ENCODE data around the gene CLDN11. TPM values are rescaled to one million over a fixed set of nuclear protein-coding genes. Genes with fewer than 3 reads are reported as not detected.

CLDN11 gene
- total and polyA plus RNA-seq, 4 donors: 0.28 to 3.3 (median 1.9) TPM

- H3K27me3 ChIP-seq (ENCODE audit: control insufficient read depth in 4 of 4, insufficient read depth in 4 of 4, low read length in 3 of 4): peaks cover 0 to 3% (median 0%) of the 10 kb centered on the region in 4 donors
- no peak overlapping the region for H3K27ac ChIP-seq (ENCODE audit: low read depth in 1 of 2, low read length in 2 of 2)
- no peaks in the 10 kb centered on the region for H3K36me3 ChIP-seq (ENCODE audit: control insufficient read depth in 4 of 4, insufficient read depth in 3 of 4, low read depth in 1 of 4, low read length in 3 of 4)
- TF ChIP-seq HNF4A (conservative IDR thresholded peaks at IDR 0.05) (no peak), GABPA (IDR thresholded peaks at IDR 0.05 in 1 of 2, conservative IDR thresholded peaks at IDR 0.05 in 1 of 2) (no peak), FOXA1 (IDR thresholded peaks at IDR 0.05) (no peak), TAF1 (conservative IDR thresholded peaks at IDR 0.05) (no peak), HNF4G (IDR thresholded peaks at IDR 0.05) (no peak), FOXA2 (IDR thresholded peaks at IDR 0.05) (no peak), YY1 (IDR thresholded peaks at IDR 0.05) (no peak), ATF3 (IDR thresholded peaks at IDR 0.05) (no peak), EGR1 (IDR thresholded peaks at IDR 0.05; ENCODE audit: low read depth in 2 of 2) (no peak), SP1 (IDR thresholded peaks at IDR 0.05) (no peak), JUND (IDR thresholded peaks at IDR 0.05) (no peak)
- TF ChIP-seq, protein P1, sequence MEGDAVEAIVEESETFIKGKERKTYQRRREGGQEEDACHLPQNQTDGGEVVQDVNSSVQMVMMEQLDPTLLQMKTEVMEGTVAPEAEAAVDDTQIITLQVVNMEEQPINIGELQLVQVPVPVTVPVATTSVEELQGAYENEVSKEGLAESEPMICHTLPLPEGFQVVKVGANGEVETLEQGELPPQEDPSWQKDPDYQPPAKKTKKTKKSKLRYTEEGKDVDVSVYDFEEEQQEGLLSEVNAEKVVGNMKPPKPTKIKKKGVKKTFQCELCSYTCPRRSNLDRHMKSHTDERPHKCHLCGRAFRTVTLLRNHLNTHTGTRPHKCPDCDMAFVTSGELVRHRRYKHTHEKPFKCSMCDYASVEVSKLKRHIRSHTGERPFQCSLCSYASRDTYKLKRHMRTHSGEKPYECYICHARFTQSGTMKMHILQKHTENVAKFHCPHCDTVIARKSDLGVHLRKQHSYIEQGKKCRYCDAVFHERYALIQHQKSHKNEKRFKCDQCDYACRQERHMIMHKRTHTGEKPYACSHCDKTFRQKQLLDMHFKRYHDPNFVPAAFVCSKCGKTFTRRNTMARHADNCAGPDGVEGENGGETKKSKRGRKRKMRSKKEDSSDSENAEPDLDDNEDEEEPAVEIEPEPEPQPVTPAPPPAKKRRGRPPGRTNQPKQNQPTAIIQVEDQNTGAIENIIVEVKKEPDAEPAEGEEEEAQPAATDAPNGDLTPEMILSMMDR (IDR thresholded peaks at IDR 0.05; ENCODE audit: low read depth, low read length, missing input control): no peak
- TF ChIP-seq, protein P2, sequence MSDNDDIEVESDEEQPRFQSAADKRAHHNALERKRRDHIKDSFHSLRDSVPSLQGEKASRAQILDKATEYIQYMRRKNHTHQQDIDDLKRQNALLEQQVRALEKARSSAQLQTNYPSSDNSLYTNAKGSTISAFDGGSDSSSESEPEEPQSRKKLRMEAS (IDR thresholded peaks at IDR 0.05): no peak
- H3K4me3 ChIP-seq (ENCODE audit: low read depth in 1 of 3, low read length in 3 of 3): no peak overlapping the region
- H3K9me3 ChIP-seq (ENCODE audit: control insufficient read depth in 4 of 4, low read length in 3 of 4): no peaks in the 10 kb centered on the region
- no peak for DNase-seq (ENCODE audit: low spot score)
- no peaks in the 10 kb centered on the region for H3K4me1 ChIP-seq (ENCODE audit: control insufficient read depth in 4 of 4, insufficient read depth in 4 of 4, low read length in 3 of 4)
- H3K9ac ChIP-seq (ENCODE audit: low read depth in 1 of 2, low read length in 2 of 2): no peak overlapping the region
Measured at GRCh38 chr3:170442947-170443346, 24.3 kb downstream of the CLDN11 start.

DNA sequence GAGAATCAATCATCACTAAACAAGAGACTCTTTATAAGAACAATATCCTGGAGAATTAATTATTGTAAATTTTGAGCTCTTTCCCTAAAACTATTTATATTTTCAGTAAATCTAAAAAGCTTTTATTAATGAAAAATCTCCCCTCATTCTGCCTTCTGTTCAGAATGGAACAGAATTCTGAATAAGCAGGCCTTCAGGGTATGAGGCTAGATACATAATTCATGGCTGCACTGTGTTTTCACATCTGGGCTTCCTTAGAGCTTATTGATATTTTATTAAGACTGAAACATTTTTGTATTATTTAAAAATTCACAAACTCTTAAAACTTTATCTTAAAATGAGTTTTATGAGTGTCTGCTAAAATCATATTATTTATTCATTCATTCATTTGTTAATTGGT is 24.8 kb downstream of the CLDN11 start:
- Histone ChIP-seq H3K27ac (ENCODE audit: low read depth in 1 of 2, low read length in 2 of 2) (no peak overlapping the region), H3K9ac (ENCODE audit: low read depth in 1 of 2, low read length in 2 of 2) (no peak overlapping the region), H3K27me3 (ENCODE audit: control insufficient read depth in 4 of 4, insufficient read depth in 4 of 4, low read length in 3 of 4) (peaks cover 0 to 3% (median 0%) of the 10 kb centered on the region in 4 donors), H3K4me1 (ENCODE audit: control insufficient read depth in 4 of 4, insufficient read depth in 4 of 4, low read length in 3 of 4) (no peaks in the 10 kb centered on the region), H3K4me3 (ENCODE audit: low read depth in 1 of 3, low read length in 3 of 3) (no peak overlapping the region), H3K36me3 (ENCODE audit: control insufficient read depth in 4 of 4, insufficient read depth in 3 of 4, low read depth in 1 of 4, low read length in 3 of 4) (no peaks in the 10 kb centered on the region), H3K9me3 (ENCODE audit: control insufficient read depth in 4 of 4, low read length in 3 of 4) (no peaks in the 10 kb centered on the region)
- DNase-seq (ENCODE audit: low spot score): no peak
- TF ChIP-seq HNF4A (conservative IDR thresholded peaks at IDR 0.05) (no peak), RAD21 (IDR thresholded peaks at IDR 0.05) (no peak), ZBTB33 (IDR thresholded peaks at IDR 0.05) (no peak), NR2F2 (IDR thresholded peaks at IDR 0.05) (no peak), EGR1 (IDR thresholded peaks at IDR 0.05; ENCODE audit: low read depth in 2 of 2) (no peak), RXRA (IDR thresholded peaks at IDR 0.05) (no peak), JUND (IDR thresholded peaks at IDR 0.05) (no peak), FOXA2 (IDR thresholded peaks at IDR 0.05) (no peak)
- TF ChIP-seq, protein P1 (IDR thresholded peaks at IDR 0.05; ENCODE audit: low read depth, low read length, missing input control): no peak
- TF ChIP-seq, protein P2 (IDR thresholded peaks at IDR 0.05): no peak
